GM12878 (cell line): ENCODE measurements around the gene DMRTB1. TPM values are rescaled to one million over a fixed set of nuclear protein-coding genes. Genes with fewer than 3 reads are reported as not detected.

Source experiments
- ATAC-seq: fragments of 200-7000 bp; cut with Tn5 transposase; 3 replicates; pipeline ENCODE4 v1.9.1; 2020; ENCODE audit warnings: mild to moderate bottlenecking, moderate library complexity
- BruUV-seq: library from RNA; stranded (reverse); fragments of 400-500 nt; replicated peaks from 2 replicates; lab custom pipeline; 2021; lab: Mats Ljungman, UMichigan
- CTCF ChIA-PET: fragments of 300-600 bp; sonication (Branson Sonifier 250); formaldehyde crosslinking; extraction: SDS; loops from one replicate; lab custom pipeline; 2021; ENCODE audit warnings: inconsistent platforms; lab: Yijun Ruan, JAX
- POLR2A ChIA-PET: fragments of 350-600 bp; formaldehyde crosslinking; extraction: SDS; loops from one replicate; lab custom pipeline; 2021; ENCODE audit warnings: inconsistent platforms; lab: Charles Lee
- RAD21 ChIA-PET: fragments of 300-600 bp; sonication (Branson Sonifier 250); formaldehyde crosslinking; loops from one replicate; lab custom pipeline; 2023; ENCODE audit warnings: antibody characterized with exemption; ENCODE audit not compliant: unreplicated experiment; lab: Charles Lee
- SMC1A ChIA-PET: fragments of 300-600 bp; sonication (Branson Sonifier 250); formaldehyde crosslinking; loops from one replicate; lab custom pipeline; 2023; ENCODE audit not compliant: unreplicated experiment, uncharacterized antibody; lab: Charles Lee
- DNase-seq: peaks from one replicate; pipeline ENCODE4 v3.0.0-alpha.2; 2011; ENCODE audit warnings: low read depth, low spot score
- FAIRE-seq: peaks from 3 replicates; lab custom pipeline; 2011; peaks lifted over from hg19 to GRCh38; lab: Jason Lieb, UNC
- H2AFZ ChIP-seq: 2 replicates; pipeline ENCODE4 v1.6.0; 2011; ENCODE audit warnings: low read depth, low read length, control low read depth; ENCODE audit not compliant: control insufficient read depth
- H3K27ac ChIP-seq: 2 replicates; pipeline ENCODE4 v1.5.1; 2011; ENCODE audit warnings: control low read depth; ENCODE audit not compliant: control insufficient read depth, insufficient read depth
- H3K27me3 ChIP-seq, 2 experiments: replicated peaks in 1 of 2; 2 replicates each; pipeline versions ENCODE4 v1.6.0 to v1.6.1; 2011; ENCODE audit warnings: low read length in 1 of 2; ENCODE audit not compliant: control insufficient read depth in 2 of 2, insufficient read depth in 2 of 2
- H3K36me3 ChIP-seq, 2 experiments: 2 replicates each; pipeline ENCODE4 v1.5.1; 2011; ENCODE audit warnings: low read length in 1 of 2; ENCODE audit not compliant: control insufficient read depth in 2 of 2, insufficient read depth in 2 of 2
- H3K4me1 ChIP-seq: 2 replicates; pipeline ENCODE4 v1.6.1; 2011; ENCODE audit warnings: mild to moderate bottlenecking, low read length, moderate library complexity, mixed read lengths; ENCODE audit not compliant: control insufficient read depth, insufficient read depth
- H3K4me2 ChIP-seq: 2 replicates; pipeline ENCODE4 v1.6.0; 2011; ENCODE audit warnings: control low read depth; ENCODE audit not compliant: control insufficient read depth, insufficient read depth
- H3K4me3 ChIP-seq: fragments of 200-600 bp; sonication (generic); 2 replicates; pipeline ENCODE4 v1.5.1; 2016
- H3K79me2 ChIP-seq: 2 replicates; pipeline ENCODE4 v1.6.0; 2011; ENCODE audit warnings: low read length; ENCODE audit not compliant: control insufficient read depth, insufficient read depth
- H3K9ac ChIP-seq: 2 replicates; pipeline ENCODE4 v1.8.0; 2011; ENCODE audit warnings: low read length, control low read depth, mixed read lengths; ENCODE audit not compliant: control insufficient read depth, insufficient read depth
- H3K9me3 ChIP-seq: replicated peaks from 3 replicates; pipeline ENCODE4 v1.5.1; 2011; ENCODE audit warnings: mild to moderate bottlenecking, low read length; ENCODE audit not compliant: control insufficient read depth, insufficient read depth
- H4K20me1 ChIP-seq: 2 replicates; pipeline ENCODE4 v1.6.0; 2011; ENCODE audit not compliant: control insufficient read depth, insufficient read depth
- KLF5 ChIP-seq: fragments of 450-650 bp; IDR thresholded peaks from 2 replicates; pipeline ENCODE4 v1.6.1; 2014; ENCODE audit warnings: mild to moderate bottlenecking; ENCODE audit not compliant: partially characterized antibody
- POLR2AphosphoS2 ChIP-seq: IDR thresholded peaks from 2 replicates; pipeline ENCODE4 v1.6.1; 2011; ENCODE audit warnings: low read depth, mild to moderate bottlenecking, low read length, improper control_type of control experiment, moderate library complexity
- RAD51 ChIP-seq: fragments of 450-650 bp; IDR thresholded peaks from 2 replicates; pipeline ENCODE4 v1.6.1; 2016; ENCODE audit warnings: moderate library complexity, mild to moderate bottlenecking, inconsistent platforms
- RCOR1 ChIP-seq: conservative IDR thresholded peaks from 2 replicates; pipeline ENCODE4 v1.6.1; 2012; ENCODE audit warnings: low read depth, low read length, improper control_type of control experiment
- SMARCA5 ChIP-seq: fragments of 450-650 bp; IDR thresholded peaks from 2 replicates; pipeline ENCODE4 v1.6.1; 2017; ENCODE audit warnings: mild to moderate bottlenecking
- ZNF687 ChIP-seq: fragments of 450-650 bp; IDR thresholded peaks from 2 replicates; pipeline ENCODE4 v1.6.1; 2017; ENCODE audit warnings: mild to moderate bottlenecking, moderate library complexity
- ZZZ3 ChIP-seq: IDR thresholded peaks from 2 replicates; pipeline ENCODE4 v1.6.1; 2011; ENCODE audit warnings: low read depth; ENCODE audit not compliant: control insufficient read depth, insufficient read length
- WGBS: methylation state at CpG from one replicate; pipeline ENCODE4 v1.1.6; 2016; ENCODE audit warnings: low lambda C conversion rate; ENCODE audit not compliant: insufficient replicate concordance, insufficient coverage; ENCODE audit errors: missing lambda C conversion rate; 5-methylcytosine and 5-hydroxymethylcytosine counted together
- in situ Hi-C: fragments of 300-500 bp; cut with MboI; formaldehyde crosslinking; loops from 9 replicates; pipeline ENCODE4 v1.14.3; 2018; ENCODE audit warnings: mixed read lengths
- intact Hi-C: fragments of 100-400 bp; cut with micrococcal nuclease; formaldehyde crosslinking; loops from one replicate; pipeline ENCODE4 v1.14.2; 2022; ENCODE audit not compliant: unreplicated experiment
- polyA plus RNA-seq, 11 experiments: library from polyadenylated mRNA; depleted of rRNA in 4 of 11; unstranded in 6 of 11; stranded (reverse) in 5 of 11; fragments of >200 nt; fragmentation: Nextera tagmentation in 4 of 11; fragmentation: Illumina TruSeq in 1 of 11; extraction: Ambion mirVana in 4 of 11; extraction: Trizol in 1 of 11; gene quantifications; 1 replicate in 1 of 11; 2 replicates in 10 of 11; pipeline versions ENCODE4 v1.2.1 to v1.2.3, GENCODE V29; 2011 to 2016; ENCODE audit warnings: inconsistent platforms in 2 of 11, missing spikeins in 2 of 11, low read depth in 1 of 11
- total RNA-seq, 4 experiments: library from RNA; depleted of rRNA in 3 of 4; stranded (reverse); fragments of >200 nt in 3 of 4; fragmentation: Illumina TruSeq in 1 of 4; extraction: Trizol in 1 of 4; gene quantifications; 2 replicates each; pipeline versions ENCODE4 v1.2.1 to v1.2.3, GENCODE V29; 2013 to 2021

The DMRTB1 gene
- total and polyA plus RNA-seq, 10 of the 15 experiments (the other 5 are each of a cell fraction or from before 2014, with no cell fraction given): not detected

- FAIRE-seq: no peak
- ChIA-PET POLR2A (no interaction called here), CTCF (no interaction called here), RAD21 (no interaction called here), SMC1A (no interaction called here)
- Histone ChIP-seq H3K36me3 (no peaks in the 10 kb centered on the region), H3K4me1 (no peaks in the 10 kb centered on the region), H3K9me3 (no peaks in the 10 kb centered on the region), H3K4me3 (no peak overlapping the region), H2AFZ (no peak overlapping the region), H3K79me2 (no peaks in the 10 kb centered on the region), H3K27me3 (peaks cover 4 to 5% of the 10 kb centered on the region in 2 experiments), H3K27ac (no peak overlapping the region), H4K20me1 (no peaks in the 10 kb centered on the region), H3K4me2 (no peak overlapping the region), H3K9ac (no peak overlapping the region)
- ATAC-seq: no peak
- WGBS: 11% methylated on average over 8 of the region's 8 CpGs
- TF ChIP-seq SMARCA5 (no peak), ZZZ3 (no peak), RAD51 (no peak), ZNF687 (no peak), RCOR1 (no peak), KLF5 (no peak), POLR2AphosphoS2 (no peak)
- intact Hi-C loops: no loop called here
- BruUV-seq: no TSS peak
- in situ Hi-C loops: loop anchor here (25.0 kb wide), 1 partner anchor 486 kb away; no protein-coding TSS in a partner anchor
- no peak for DNase-seq
Observed at GRCh38 chr1:53476579-53476978, 17.4 kb downstream of the DMRTB1 start.
